SIG-M5 (cell line): Measurements from ENCODE around the gene RNPEPL1.
A peak's percentile ranks its signal among the peaks of the same experiment; 100 is the strongest.

Experiments
- DNase-seq: peaks from one replicate; lab custom pipeline; 2025; lab: John Stamatoyannopoulos, UW

The RNPEPL1 gene

GRCh38 chr2:240565333-240566202 is 2.7 kb upstream of the RNPEPL1 start:
- peak; percentile 91 for DNase-seq

GRCh38 chr2:240566203-240567136 is 1.8 kb upstream of the RNPEPL1 start:
- DNase-seq: peak; percentile 51

DNA sequence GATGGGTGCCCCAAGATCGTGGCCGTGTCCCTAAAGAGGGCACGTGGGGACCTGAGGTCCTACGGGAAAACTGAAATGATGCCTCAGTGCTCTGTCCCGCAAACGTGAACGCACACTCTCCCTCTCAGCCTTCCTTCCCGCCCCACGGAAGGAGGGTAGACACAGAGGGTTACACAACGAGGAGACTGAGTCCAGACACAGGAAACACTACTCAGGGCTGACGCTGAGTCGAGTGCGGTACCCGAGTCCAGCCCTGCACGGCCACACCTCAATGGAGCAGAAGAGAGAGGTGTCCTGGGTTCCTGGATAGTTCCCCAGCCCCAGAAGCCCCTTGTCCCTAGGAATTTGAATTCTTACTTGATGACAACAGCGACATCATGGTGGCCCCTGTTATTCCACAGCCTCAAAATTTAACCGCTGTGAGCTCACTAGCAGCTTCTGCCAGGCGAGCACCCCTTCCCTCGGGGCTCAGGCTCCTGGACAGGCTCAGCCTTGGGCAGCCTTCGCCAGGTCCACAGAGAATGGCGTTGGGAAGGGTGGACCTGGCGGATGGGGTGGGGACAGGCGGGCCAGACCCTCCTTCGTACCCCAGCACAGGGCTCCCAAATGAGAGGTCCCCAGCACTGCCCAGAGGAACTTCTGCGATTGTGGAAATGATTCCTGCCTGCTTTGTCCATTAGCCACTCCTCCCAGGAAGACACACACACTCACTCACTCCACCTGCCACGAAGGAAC is 980 bp upstream of the RNPEPL1 start:
- DNase-seq: no peak

DNA sequence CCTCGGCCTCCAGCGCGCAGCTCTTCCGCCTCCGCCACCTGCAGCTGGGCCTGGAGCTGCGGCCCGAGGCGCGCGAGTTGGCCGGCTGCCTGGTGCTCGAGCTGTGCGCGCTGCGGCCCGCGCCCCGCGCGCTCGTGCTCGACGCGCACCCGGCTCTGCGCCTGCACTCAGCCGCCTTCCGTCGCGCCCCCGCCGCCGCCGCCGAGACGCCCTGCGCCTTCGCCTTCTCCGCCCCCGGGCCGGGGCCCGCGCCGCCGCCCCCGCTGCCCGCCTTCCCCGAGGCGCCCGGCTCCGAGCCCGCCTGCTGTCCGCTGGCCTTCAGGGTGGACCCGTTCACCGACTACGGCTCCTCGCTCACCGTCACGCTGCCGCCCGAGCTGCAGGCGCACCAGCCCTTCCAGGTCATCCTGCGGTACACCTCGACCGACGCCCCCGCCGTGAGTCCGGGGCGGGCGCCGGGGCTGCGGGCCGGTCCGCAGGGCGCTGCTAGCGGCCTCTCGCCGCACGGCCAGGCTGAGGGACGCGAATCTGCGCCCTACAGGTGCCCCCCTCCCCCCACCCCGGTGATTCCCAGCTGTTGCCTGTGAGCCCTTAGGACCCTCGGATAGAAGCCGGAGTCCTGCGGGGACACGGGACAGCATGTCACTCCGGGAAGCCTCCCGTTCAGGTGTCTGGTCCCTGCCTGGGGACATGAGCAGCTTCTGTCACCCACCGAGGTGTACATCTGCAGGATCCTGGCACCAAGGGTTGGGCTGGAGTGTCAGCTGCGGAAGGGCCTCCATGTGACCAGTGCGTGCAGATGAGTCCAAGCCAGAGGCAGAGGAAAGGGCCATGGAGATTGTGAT is 616 bp downstream of the RNPEPL1 start:
- DNase-seq: no peak

DNA sequence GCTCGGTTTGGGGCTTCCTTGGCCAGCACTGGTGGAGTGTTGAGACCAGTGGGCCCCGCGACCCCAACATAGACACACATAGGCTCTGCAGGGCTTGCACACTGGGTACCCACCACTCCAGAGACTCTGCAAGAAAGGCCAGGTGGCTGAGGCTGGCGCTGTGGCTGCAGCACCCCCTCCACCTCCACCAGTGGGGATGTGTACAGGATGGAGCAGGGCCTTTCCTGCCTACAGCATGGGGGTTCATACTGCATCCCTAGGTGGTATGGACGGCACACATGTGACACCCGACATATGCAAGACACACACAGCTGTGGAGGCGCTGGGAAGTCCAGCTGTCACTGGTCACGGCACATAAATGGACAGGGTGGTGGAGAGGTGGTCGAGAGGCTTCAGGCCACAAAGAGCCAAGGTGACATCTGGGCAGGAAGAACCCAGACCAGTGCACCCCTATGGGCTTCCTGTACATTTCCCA is 1.3 kb downstream of the RNPEPL1 start:
- no peak for DNase-seq

DNA sequence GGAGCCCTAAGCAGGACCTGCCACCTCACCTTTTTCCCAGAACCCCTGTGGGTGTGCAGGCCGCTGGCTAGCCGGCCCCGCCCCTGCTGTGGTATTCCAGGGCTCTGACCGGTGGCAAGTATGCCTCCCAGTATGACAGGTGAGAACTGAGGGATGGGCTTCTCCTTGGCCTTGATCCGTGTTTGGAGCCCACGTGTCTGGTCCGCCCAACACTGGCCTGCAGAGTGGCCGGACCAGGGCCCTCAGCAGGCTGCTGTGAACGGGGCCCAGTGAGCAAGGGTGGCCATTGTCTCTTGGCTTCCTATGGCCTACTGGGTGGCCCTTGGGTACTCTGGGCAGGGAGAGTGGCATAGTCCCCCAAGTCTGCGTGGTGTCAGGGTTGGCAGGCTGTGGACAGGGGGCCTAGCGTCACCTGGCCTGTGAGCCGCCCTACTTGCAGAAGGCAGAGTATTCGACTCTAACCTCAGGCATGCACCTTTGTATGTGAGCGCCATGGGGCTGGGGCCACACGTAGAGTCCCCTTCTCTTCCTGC is 1.8 kb downstream of the RNPEPL1 start:
- DNase-seq: no peak

DNA sequence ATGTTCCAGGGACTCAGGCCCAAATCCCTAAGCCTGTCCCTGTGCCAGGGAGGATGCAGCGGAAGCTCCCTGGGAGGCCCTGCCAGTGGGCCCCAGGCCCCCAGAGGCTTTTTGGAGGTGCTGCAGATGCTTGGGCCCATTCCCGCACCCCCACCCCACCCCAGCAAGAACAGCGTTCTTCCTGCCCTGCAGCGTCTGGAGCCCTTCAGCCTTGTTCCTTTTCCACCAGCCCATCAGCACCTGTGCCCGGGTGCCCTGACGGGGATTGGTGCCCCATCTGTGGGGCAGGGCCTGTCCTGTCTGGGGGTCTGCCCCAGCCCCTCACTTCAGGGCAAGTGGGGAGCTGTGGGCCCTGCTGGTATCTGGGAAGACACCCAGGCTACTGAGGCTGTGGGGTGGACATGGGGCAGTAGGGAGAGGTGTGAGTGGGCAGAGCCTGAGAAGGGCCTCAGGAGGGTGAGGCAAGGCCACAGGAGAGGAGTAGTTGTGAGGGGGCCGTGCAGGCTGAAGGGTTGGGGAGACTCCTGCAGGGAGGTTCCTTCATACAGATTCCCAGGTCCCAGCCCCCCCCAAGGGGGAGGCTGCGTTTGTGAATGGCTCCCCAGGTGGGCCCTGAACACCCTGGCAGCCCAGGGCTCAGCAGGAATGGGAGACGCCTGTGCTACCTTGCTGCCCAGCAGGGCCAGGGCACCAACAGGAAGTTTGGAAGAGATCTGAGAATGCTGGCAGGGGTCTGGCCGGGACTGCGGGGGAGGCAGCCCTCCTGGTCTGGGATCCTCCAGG is 2.4 kb downstream of the RNPEPL1 start:
- DNase-seq: no peak

GRCh38 chr2:240571314-240571973 is 3.2 kb downstream of the RNPEPL1 start:
- DNase-seq: no peak

GRCh38 chr2:240572141-240573031 is 4.1 kb downstream of the RNPEPL1 start:
- no peak for DNase-seq

DNA sequence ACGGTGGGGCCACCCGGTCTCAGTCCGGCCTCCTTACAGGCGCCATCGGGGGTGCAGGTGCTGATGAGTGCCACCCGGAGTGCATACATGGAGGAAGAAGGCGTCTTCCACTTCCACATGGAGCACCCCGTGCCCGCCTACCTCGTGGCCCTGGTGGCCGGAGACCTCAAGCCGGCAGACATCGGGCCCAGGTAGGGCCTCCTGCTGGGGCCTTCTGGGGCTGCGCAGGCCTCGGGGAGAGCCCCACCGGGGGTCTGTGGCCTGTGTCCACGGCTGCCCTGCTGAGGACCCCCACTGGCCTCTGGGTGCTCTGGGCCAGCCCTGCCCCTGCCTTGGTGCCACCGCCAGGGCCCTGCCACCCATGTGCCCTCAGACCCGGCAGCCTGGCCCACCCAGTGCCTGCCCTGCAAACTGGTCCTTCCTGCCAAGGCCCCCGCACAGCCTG is 4.8 kb downstream of the RNPEPL1 start:
- no peak for DNase-seq

DNA sequence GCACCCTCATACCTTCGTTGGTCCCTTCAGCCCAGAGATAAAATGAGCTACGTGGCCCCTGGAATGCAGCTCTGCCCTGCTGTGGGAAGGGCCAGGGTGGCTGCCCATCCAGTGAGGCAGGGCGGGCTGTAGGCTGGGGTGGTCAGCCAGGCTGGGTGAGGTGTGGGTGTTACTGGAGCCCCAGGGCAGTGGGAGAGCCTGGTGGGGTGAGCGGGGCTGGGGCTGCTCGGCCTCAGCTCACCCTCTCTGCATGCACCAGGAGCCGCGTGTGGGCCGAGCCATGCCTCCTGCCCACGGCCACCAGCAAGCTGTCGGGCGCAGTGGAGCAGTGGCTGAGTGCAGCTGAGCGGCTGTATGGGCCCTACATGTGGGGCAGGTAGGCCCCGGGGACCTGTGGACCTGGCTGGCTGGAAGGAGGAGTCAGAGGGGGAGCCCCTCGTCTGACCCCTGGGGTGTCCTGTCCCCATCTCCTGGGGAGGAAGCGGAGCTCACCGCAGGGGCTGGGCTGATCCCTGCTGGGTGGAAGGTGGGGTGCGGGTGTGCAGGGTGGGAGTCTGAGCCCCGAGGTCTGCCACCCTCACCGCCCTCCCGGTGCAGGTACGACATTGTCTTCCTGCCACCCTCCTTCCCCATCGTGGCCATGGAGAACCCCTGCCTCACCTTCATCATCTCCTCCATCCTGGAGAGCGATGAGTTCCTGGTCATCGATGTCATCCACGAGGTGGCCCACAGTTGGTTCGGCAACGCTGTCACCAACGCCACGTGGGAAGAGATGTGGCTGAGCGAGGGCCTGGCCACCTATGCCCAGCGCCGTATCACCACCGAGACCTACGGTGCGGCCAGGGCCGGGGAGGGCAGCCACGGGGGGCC is 5.5 kb downstream of the RNPEPL1 start:
- no peak for DNase-seq

DNA sequence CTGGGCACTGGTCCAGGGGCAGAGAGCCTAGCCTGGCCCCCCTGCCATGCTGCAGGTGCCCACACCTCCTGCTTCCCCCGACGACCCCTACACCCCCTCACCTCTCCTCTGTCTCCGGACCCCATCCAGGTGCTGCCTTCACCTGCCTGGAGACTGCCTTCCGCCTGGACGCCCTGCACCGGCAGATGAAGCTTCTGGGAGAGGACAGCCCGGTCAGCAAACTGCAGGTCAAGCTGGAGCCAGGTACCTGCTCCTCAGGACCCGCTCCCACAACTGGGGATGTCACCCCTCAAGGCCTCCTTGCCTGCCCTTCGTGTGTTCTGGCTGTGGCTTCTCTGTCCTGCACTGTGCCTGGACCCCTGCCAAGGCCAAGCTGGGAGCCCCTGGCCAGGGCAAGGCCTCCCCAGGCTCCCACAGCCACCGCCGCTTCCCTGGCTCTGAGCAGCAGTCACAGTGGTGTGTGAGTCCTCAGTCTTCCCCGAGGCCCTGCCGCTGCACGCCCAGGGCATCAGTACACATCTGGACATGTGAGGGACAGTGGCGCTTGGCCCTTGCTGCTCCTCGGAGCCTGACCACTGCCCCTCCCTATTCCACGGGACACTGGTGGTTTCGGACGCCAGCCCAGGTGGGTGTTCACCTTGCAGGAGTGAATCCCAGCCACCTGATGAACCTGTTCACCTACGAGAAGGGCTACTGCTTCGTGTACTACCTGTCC is 6.3 kb downstream of the RNPEPL1 start:
- no peak for DNase-seq

DNA sequence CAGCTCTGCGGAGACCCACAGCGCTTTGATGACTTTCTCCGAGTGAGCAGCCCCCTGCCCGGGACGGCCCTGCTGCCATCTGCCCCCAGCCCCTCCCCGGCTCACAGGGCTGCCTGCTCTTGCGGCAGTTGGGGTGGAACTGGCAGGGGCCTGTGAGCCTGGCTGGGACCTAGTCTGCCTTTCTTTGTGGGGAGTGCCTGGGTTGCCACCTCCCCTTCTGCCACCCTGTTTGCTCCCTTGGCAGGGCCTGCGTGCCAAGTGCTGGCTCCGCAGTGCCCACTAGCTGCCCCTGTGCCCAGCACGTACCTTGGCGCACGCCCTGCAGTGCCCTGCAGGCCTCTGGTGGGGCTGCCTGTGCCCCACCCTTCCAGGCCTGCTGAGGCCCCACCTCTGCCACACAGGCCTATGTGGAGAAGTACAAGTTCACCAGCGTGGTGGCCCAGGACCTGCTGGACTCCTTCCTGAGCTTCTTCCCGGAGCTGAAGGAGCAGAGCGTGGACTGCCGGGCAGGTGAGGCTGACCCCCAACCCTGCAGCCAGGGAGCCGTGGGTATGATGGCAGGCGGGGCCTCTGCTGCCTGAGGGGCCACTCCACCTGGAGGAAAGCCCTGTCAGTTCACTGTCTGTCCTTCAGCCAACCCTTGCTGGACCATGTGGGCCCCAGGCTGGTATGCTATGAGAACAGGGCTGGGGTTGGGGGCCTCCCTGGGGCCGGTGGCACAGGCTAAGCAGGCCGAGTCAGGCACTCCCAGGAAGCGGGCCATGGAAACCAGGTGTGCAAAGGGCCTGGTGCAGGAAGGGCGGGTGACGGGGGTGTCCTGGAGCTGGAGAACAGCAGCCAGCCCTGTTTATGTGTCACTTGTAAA is 7.0 kb downstream of the RNPEPL1 start:
- DNase-seq: no peak

GRCh38 chr2:240576036-240576435 is 7.8 kb downstream of the RNPEPL1 start:
- no peak for DNase-seq

DNA sequence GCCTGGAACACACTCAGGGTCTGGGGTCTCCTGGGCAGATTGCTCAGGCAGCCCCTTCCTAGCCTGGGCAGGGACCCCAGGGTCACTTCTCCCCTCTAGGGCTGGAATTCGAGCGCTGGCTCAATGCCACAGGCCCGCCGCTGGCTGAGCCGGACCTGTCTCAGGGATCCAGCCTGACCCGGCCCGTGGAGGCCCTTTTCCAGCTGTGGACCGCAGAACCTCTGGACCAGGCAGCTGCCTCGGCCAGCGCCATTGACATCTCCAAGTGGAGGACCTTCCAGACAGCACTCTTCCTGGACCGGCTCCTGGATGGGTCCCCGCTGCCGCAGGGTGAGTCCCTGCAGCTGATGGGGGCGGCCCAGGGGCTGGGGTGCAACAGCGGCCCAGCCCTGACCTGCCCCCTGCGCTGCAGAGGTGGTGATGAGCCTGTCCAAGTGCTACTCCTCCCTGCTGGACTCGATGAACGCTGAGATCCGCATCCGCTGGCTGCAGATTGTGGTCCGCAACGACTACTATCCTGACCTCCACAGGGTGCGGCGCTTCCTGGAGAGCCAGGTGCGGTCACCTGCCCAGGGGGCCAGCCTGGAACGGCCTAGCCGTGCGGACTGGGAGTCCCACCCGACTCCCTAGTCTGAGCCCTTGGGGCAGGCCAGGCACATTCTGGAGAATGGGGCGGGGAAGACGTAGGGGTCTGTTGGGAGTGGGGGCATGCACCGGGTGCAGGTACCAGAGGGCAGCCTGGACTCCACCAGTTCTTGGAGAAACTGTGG is 8.3 kb downstream of the RNPEPL1 start:
- DNase-seq: no peak
